Cardiac muscle cell (in vitro differentiated cells and primary cell): ENCODE measurements around the gene OLIG2. TPM values are rescaled to one million over a fixed set of nuclear protein-coding genes. Genes with fewer than 3 reads are reported as not detected.

ENCODE experiments used
- DNase-seq, 2 donors: peaks; one replicate each; pipeline versions ENCODE4 v3.0.0 to v3.0.0-alpha.2; 2010 to 2017; ENCODE audit warnings: low read depth in 1 of 2, low spot score in 1 of 2
- H3K27ac ChIP-seq: fragments of 200-600 bp; sonication (generic); 2 replicates; pipeline ENCODE4 v1.5.1; 2016
- H3K27me3 ChIP-seq: fragments of 200-600 bp; sonication (generic); 2 replicates; pipeline ENCODE4 v1.6.0; 2016; ENCODE audit warnings: control low read depth
- H3K36me3 ChIP-seq: fragments of 200-600 bp; sonication (generic); 2 replicates; pipeline ENCODE4 v1.5.1; 2016; ENCODE audit warnings: control low read depth
- H3K4me1 ChIP-seq: fragments of 200-600 bp; sonication (generic); 2 replicates; pipeline ENCODE4 v1.8.1; 2017; ENCODE audit warnings: low read depth, mild to moderate bottlenecking, mixed run types
- H3K4me3 ChIP-seq: fragments of 200-600 bp; sonication (generic); 2 replicates; pipeline ENCODE4 v1.5.1; 2016; ENCODE audit warnings: mild to moderate bottlenecking
- H3K9me3 ChIP-seq: fragments of 200-600 bp; sonication (generic); 2 replicates; pipeline ENCODE4 v1.5.1; 2017; ENCODE audit warnings: low read depth, mild to moderate bottlenecking, control low read depth
- polyA plus RNA-seq: library from polyadenylated mRNA; unstranded; fragments of >200 nt; fragmentation: Nextera tagmentation; extraction: Ambion mirVana; gene quantifications from 2 replicates; pipeline ENCODE4 v1.2.1, GENCODE V29; 2016
- total RNA-seq: library from RNA; depleted of rRNA; stranded (reverse); fragments of >200 nt; gene quantifications from 2 replicates; pipeline ENCODE4 v1.2.3, GENCODE V29; 2016
- TF ChIP-seq, protein P1 (sequence below): IDR thresholded peaks from 2 replicates; pipeline ENCODE4 v1.5.1; 2012; ENCODE audit warnings: low read depth, mild to moderate bottlenecking, low read length

OLIG2 gene
- total and polyA plus RNA-seq, 2 experiments from 2014 or later, result 0.09 TPM; not detected in 1

DNA sequence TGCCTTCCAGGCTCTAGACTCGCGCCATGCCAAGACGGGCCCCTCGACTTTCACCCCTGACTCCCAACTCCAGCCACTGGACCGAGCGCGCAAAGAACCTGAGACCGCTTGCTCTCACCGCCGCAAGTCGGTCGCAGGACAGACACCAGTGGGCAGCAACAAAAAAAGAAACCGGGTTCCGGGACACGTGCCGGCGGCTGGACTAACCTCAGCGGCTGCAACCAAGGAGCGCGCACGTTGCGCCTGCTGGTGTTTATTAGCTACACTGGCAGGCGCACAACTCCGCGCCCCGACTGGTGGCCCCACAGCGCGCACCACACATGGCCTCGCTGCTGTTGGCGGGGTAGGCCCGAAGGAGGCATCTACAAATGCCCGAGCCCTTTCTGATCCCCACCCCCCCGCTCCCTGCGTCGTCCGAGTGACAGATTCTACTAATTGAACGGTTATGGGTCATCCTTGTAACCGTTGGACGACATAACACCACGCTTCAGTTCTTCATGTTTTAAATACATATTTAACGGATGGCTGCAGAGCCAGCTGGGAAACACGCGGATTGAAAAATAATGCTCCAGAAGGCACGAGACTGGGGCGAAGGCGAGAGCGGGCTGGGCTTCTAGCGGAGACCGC is 2.0 kb upstream of the OLIG2 start:
- TF ChIP-seq, protein P1, sequence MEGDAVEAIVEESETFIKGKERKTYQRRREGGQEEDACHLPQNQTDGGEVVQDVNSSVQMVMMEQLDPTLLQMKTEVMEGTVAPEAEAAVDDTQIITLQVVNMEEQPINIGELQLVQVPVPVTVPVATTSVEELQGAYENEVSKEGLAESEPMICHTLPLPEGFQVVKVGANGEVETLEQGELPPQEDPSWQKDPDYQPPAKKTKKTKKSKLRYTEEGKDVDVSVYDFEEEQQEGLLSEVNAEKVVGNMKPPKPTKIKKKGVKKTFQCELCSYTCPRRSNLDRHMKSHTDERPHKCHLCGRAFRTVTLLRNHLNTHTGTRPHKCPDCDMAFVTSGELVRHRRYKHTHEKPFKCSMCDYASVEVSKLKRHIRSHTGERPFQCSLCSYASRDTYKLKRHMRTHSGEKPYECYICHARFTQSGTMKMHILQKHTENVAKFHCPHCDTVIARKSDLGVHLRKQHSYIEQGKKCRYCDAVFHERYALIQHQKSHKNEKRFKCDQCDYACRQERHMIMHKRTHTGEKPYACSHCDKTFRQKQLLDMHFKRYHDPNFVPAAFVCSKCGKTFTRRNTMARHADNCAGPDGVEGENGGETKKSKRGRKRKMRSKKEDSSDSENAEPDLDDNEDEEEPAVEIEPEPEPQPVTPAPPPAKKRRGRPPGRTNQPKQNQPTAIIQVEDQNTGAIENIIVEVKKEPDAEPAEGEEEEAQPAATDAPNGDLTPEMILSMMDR, result no peak
- Histone ChIP-seq H3K36me3 (no peaks in the 10 kb centered on the region), H3K27ac (no peak overlapping the region), H3K4me1 (no peaks in the 10 kb centered on the region), H3K4me3 (no peak overlapping the region), H3K27me3 (peaks cover 100% of the 10 kb centered on the region), H3K9me3 (no peaks in the 10 kb centered on the region)
- no peak for DNase-seq

DNA sequence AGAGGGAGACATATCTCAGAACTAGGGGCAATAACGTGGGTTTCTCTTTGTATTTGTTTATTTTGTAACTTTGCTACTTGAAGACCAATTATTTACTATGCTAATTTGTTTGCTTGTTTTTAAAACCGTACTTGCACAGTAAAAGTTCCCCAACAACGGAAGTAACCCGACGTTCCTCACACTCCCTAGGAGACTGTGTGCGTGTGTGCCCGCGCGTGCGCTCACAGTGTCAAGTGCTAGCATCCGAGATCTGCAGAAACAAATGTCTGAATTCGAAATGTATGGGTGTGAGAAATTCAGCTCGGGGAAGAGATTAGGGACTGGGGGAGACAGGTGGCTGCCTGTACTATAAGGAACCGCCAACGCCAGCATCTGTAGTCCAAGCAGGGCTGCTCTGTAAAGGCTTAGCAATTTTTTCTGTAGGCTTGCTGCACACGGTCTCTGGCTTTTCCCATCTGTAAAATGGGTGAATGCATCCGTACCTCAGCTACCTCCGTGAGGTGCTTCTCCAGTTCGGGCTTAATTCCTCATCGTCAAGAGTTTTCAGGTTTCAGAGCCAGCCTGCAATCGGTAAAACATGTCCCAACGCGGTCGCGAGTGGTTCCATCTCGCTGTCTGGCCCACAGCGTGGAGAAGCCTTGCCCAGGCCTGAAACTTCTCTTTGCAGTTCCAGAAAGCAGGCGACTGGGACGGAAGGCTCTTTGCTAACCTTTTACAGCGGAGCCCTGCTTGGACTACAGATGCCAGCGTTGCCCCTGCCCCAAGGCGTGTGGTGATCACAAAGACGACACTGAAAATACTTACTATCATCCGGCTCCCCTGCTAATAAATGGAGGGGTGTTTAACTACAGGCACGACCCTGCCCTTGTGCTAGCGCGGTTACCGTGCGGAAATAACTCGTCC is 1.3 kb upstream of the OLIG2 start:
- Histone ChIP-seq H3K27ac (no peak overlapping the region), H3K4me1 (peaks cover 5% of the 10 kb centered on the region), H3K9me3 (no peaks in the 10 kb centered on the region), H3K36me3 (no peaks in the 10 kb centered on the region), H3K4me3 (no peak overlapping the region), H3K27me3 (peaks cover 100% of the 10 kb centered on the region)
- DNase-seq, result no peak
- TF ChIP-seq, protein P1, result no peak

DNA sequence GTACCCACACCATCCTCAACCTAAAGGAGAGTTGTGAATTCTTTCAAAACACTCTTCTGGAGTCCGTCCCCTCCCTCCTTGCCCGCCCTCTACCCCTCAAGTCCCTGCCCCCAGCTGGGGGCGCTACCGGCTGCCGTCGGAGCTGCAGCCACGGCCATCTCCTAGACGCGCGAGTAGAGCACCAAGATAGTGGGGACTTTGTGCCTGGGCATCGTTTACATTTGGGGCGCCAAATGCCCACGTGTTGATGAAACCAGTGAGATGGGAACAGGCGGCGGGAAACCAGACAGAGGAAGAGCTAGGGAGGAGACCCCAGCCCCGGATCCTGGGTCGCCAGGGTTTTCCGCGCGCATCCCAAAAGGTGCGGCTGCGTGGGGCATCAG is 638 bp upstream of the OLIG2 start:
- no peak overlapping the region for H3K4me3 ChIP-seq
- DNase-seq, result no peak
- TF ChIP-seq, protein P1, result no peak
- peaks cover 5% of the 10 kb centered on the region for H3K4me1 ChIP-seq
- H3K36me3 ChIP-seq, result no peaks in the 10 kb centered on the region
- no peaks in the 10 kb centered on the region for H3K9me3 ChIP-seq
- H3K27me3 ChIP-seq, result peaks cover 100% of the 10 kb centered on the region
- no peak overlapping the region for H3K27ac ChIP-seq

DNA sequence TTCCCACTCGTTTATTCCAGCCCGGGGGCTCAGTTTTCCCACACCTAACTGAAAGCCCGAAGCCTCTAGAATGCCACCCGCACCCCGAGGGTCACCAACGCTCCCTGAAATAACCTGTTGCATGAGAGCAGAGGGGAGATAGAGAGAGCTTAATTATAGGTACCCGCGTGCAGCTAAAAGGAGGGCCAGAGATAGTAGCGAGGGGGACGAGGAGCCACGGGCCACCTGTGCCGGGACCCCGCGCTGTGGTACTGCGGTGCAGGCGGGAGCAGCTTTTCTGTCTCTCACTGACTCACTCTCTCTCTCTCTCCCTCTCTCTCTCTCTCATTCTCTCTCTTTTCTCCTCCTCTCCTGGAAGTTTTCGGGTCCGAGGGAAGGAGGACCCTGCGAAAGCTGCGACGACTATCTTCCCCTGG is 716 bp downstream of the OLIG2 start:
- TF ChIP-seq, protein P1, result no peak
- H3K36me3 ChIP-seq, result no peaks in the 10 kb centered on the region
- H3K4me1 ChIP-seq, result peaks cover 5% of the 10 kb centered on the region

DNA sequence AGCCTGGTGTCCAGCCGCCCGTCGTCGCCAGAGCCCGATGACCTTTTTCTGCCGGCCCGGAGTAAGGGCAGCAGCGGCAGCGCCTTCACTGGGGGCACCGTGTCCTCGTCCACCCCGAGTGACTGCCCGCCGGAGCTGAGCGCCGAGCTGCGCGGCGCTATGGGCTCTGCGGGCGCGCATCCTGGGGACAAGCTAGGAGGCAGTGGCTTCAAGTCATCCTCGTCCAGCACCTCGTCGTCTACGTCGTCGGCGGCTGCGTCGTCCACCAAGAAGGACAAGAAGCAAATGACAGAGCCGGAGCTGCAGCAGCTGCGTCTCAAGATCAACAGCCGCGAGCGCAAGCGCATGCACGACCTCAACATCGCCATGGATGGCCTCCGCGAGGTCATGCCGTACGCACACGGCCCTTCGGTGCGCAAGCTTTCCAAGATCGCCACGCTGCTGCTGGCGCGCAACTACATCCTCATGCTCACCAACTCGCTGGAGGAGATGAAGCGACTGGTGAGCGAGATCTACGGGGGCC is 1.2 kb downstream of the OLIG2 start:
- DNase-seq, result no peak
- no peak overlapping the region for H3K27ac ChIP-seq
- H3K9me3 ChIP-seq, result no peaks in the 10 kb centered on the region
- no peaks in the 10 kb centered on the region for H3K36me3 ChIP-seq
- H3K4me3 ChIP-seq, result no peak overlapping the region
- peaks cover 5% of the 10 kb centered on the region for H3K4me1 ChIP-seq
- TF ChIP-seq, protein P1, result no peak
- H3K27me3 ChIP-seq, result peaks cover 100% of the 10 kb centered on the region

More for the DNA sequence above, 716 bp downstream of the OLIG2 start:
- H3K4me3 ChIP-seq, result no peak overlapping the region
- no peak for DNase-seq
- H3K27me3 ChIP-seq, result peaks cover 100% of the 10 kb centered on the region
- no peak overlapping the region for H3K27ac ChIP-seq
- H3K9me3 ChIP-seq, result no peaks in the 10 kb centered on the region
